ENCODE data around the gene TMEM131.

The TMEM131 gene

DNA sequence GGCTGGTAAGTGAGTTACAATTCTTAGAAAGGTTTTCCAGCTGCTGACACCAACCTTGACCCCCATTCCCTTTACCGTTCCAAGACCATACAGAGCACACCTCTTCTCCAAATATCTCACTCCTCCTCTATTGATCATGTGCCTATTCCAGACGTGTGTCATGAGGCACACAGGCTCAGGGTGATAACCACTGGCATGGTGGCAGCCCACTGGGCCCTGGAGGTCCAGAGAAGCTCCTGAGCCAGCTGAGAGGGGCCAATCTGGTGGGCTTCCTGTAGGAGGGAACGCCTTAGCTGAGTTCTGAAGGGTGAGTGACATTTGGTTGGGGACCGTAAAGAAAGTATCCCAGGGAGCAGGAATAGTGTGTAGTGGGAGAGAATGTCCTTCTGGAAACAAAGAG lies 254.1 kb downstream of the TMEM131 start:
- H3K9me3 ChIP-seq (ENCODE audit: insufficient read depth, low read length, severe bottlenecking), result no peaks in the 10 kb centered on the region
- H3K4me3 ChIP-seq (ENCODE audit: low read depth in 1 of 2, low read length in 2 of 2), result no peak overlapping the region
- H4K20me1 ChIP-seq (ENCODE audit: insufficient read depth, low read length), result peaks cover 13% of the 10 kb centered on the region; the same call in 1 of the 2 replicates
- H3K4me2 ChIP-seq (ENCODE audit: insufficient read depth, low read length), result no peak overlapping the region
- no peak for DNase-seq
- peaks cover 50% of the 10 kb centered on the region for H3K36me3 ChIP-seq (ENCODE audit: insufficient read depth, low read length)
- H3K4me1 ChIP-seq (ENCODE audit: insufficient read depth, low read length), result no peaks in the 10 kb centered on the region
- no peak overlapping the region for H3K9ac ChIP-seq (ENCODE audit: low read depth, low read length)
- TF ChIP-seq EZH2 (IDR thresholded peaks at IDR 0.05; ENCODE audit: borderline replicate concordance, low read depth, low read length, severe bottlenecking), result no peak
- TF ChIP-seq, protein P1, sequence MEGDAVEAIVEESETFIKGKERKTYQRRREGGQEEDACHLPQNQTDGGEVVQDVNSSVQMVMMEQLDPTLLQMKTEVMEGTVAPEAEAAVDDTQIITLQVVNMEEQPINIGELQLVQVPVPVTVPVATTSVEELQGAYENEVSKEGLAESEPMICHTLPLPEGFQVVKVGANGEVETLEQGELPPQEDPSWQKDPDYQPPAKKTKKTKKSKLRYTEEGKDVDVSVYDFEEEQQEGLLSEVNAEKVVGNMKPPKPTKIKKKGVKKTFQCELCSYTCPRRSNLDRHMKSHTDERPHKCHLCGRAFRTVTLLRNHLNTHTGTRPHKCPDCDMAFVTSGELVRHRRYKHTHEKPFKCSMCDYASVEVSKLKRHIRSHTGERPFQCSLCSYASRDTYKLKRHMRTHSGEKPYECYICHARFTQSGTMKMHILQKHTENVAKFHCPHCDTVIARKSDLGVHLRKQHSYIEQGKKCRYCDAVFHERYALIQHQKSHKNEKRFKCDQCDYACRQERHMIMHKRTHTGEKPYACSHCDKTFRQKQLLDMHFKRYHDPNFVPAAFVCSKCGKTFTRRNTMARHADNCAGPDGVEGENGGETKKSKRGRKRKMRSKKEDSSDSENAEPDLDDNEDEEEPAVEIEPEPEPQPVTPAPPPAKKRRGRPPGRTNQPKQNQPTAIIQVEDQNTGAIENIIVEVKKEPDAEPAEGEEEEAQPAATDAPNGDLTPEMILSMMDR (IDR thresholded peaks at IDR 0.05; ENCODE audit: borderline replicate concordance, extremely low read depth, low read length, poor library complexity, severe bottlenecking), result no peak
- H3K27ac ChIP-seq (ENCODE audit: low read length), result no peak overlapping the region
- ATAC-seq (ENCODE audit: insufficient read depth, low read depth), result no peak
- no peak overlapping the region for H2AFZ ChIP-seq (ENCODE audit: low read depth, low read length)
- no peaks in the 10 kb centered on the region for H3K79me2 ChIP-seq (ENCODE audit: insufficient read depth, low read length)
- H3K27me3 ChIP-seq (ENCODE audit: insufficient read depth, low read length, poor library complexity), result no peaks in the 10 kb centered on the region

DNA sequence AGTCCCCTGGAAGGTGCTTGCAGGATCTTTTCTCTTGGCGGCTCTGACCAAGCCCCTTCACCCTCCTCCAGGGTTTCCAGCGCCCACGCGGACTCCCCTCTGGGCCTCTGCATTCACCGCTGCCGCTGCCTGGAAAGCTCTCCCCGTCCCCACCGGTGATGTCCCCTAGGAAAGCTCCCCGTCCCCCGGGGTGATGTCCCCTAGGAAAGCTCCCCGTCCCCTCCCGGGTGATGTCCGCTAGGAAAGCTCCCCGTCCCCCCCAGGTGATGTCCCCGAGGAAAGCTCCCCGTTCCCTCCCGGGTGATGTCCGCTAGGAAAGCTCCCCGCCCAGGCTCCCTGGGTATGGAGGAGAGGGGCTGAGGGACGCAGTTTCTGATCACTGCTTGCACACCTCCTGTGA lies 254.5 kb downstream of the TMEM131 start:
- H3K4me2 ChIP-seq (ENCODE audit: insufficient read depth, low read length), result no peak overlapping the region

DNA sequence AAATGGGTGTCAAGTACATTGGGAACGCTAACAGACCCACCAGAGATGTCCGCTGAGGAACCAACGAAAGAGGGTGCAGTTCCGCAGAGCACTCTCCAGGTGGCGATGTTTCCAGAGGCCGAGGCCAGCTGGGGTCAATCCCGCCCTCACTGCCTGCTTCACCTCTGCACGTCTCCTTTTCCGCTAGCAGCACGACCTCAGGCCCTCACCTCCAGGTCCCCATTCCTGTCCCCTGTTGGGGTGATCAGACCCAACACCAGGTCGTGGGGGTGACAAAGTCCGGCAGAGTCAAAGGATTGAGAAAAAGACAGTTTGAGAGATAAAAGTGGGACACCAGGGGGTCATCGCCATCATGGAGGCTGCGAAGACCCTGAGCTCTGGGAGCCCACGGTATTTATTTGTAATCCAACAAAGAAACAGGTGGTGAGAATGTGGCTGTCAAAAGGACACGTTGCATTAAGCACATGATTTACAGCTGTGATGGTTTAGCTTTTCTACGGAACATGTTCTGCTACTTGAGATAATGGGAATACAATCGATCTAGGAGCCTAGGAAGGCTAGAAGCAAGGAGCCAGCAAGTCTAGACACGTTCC lies 255.1 kb downstream of the TMEM131 start:
- H3K4me1 ChIP-seq (ENCODE audit: insufficient read depth, low read length), result no peaks in the 10 kb centered on the region
- peaks cover 57% of the 10 kb centered on the region for H3K36me3 ChIP-seq (ENCODE audit: insufficient read depth, low read length)
- H3K9me3 ChIP-seq (ENCODE audit: insufficient read depth, low read length, severe bottlenecking), result no peaks in the 10 kb centered on the region
- no peaks in the 10 kb centered on the region for H3K79me2 ChIP-seq (ENCODE audit: insufficient read depth, low read length)
- peak; percentile 48 for ATAC-seq (ENCODE audit: insufficient read depth, low read depth)
- H3K4me2 ChIP-seq (ENCODE audit: insufficient read depth, low read length), result no peak overlapping the region
- TF ChIP-seq EZH2 (IDR thresholded peaks at IDR 0.05; ENCODE audit: borderline replicate concordance, low read depth, low read length, severe bottlenecking), result no peak
- TF ChIP-seq, protein P1 (IDR thresholded peaks at IDR 0.05; ENCODE audit: borderline replicate concordance, extremely low read depth, low read length, poor library complexity, severe bottlenecking), result peak; percentile 78
- no peak overlapping the region for H2AFZ ChIP-seq (ENCODE audit: low read depth, low read length)
- no peak overlapping the region for H3K9ac ChIP-seq (ENCODE audit: low read depth, low read length)
- H3K4me3 ChIP-seq (ENCODE audit: low read depth in 1 of 2, low read length in 2 of 2), result no peak overlapping the region
- peaks cover 14% of the 10 kb centered on the region; the same call in 1 of the 2 replicates for H4K20me1 ChIP-seq (ENCODE audit: insufficient read depth, low read length)
- DNase-seq, result peak; percentile 54
- H3K27ac ChIP-seq (ENCODE audit: low read length), result no peak overlapping the region
- no peaks in the 10 kb centered on the region for H3K27me3 ChIP-seq (ENCODE audit: insufficient read depth, low read length, poor library complexity)

More for the DNA sequence above, 254.5 kb downstream of the TMEM131 start:
- Histone ChIP-seq H3K27me3 (ENCODE audit: insufficient read depth, low read length, poor library complexity) (no peaks in the 10 kb centered on the region), H3K27ac (ENCODE audit: low read length) (no peak overlapping the region), H3K9ac (ENCODE audit: low read depth, low read length) (no peak overlapping the region), H2AFZ (ENCODE audit: low read depth, low read length) (no peak overlapping the region), H4K20me1 (ENCODE audit: insufficient read depth, low read length) (peaks cover 14% of the 10 kb centered on the region; the same call in 1 of the 2 replicates), H3K79me2 (ENCODE audit: insufficient read depth, low read length) (no peaks in the 10 kb centered on the region), H3K4me1 (ENCODE audit: insufficient read depth, low read length) (no peaks in the 10 kb centered on the region), H3K4me3 (ENCODE audit: low read depth in 1 of 2, low read length in 2 of 2) (no peak overlapping the region), H3K36me3 (ENCODE audit: insufficient read depth, low read length) (peaks cover 55% of the 10 kb centered on the region), H3K9me3 (ENCODE audit: insufficient read depth, low read length, severe bottlenecking) (no peaks in the 10 kb centered on the region)
- no peak for DNase-seq
- TF ChIP-seq, protein P1 (IDR thresholded peaks at IDR 0.05; ENCODE audit: borderline replicate concordance, extremely low read depth, low read length, poor library complexity, severe bottlenecking), result no peak
- no peak for TF ChIP-seq EZH2 (IDR thresholded peaks at IDR 0.05; ENCODE audit: borderline replicate concordance, low read depth, low read length, severe bottlenecking)
- no peak for ATAC-seq (ENCODE audit: insufficient read depth, low read depth)

All from DND-41 (cell line).